Tibial nerve (tissue), 4 donors: ENCODE results near the gene NAPG. TPM values are rescaled to one million over a fixed set of nuclear protein-coding genes. Genes with fewer than 3 reads are reported as not detected.

ENCODE experiments used
- DNase-seq, 2 donors: peaks; one replicate each; pipeline ENCODE4 v3.0.0-alpha.2; 2019; ENCODE audit warnings: low spot score in 2 of 2
- H3K27ac ChIP-seq, 4 donors: fragments of 200-600 bp; sonication (generic) in 3 of 4; one replicate each; pipeline ENCODE4 v1.5.1; 2017 to 2019; ENCODE audit warnings: mild to moderate bottlenecking in 1 of 4
- H3K27me3 ChIP-seq, 2 donors: fragments of 200-600 bp; sonication (generic) in 1 of 2; one replicate each; pipeline versions ENCODE4 v1.5.1 to v1.6.0; 2017 to 2019
- H3K36me3 ChIP-seq, 3 donors: fragments of 200-600 bp; sonication (generic); one replicate each; pipeline ENCODE4 v1.5.1; 2018 to 2019
- H3K4me1 ChIP-seq, 4 donors: fragments of 200-600 bp; sonication (generic) in 3 of 4; one replicate each; pipeline ENCODE4 v1.5.1; 2017 to 2019
- H3K4me3 ChIP-seq, 4 donors: fragments of 200-600 bp; sonication (generic) in 3 of 4; one replicate each; pipeline ENCODE4 v1.5.1; 2017 to 2019; ENCODE audit warnings: mild to moderate bottlenecking in 1 of 4, moderate library complexity in 1 of 4
- H3K9me3 ChIP-seq, 4 donors: fragments of 200-600 bp; sonication (generic) in 3 of 4; one replicate each; pipeline ENCODE4 v1.5.1; 2017 to 2019
- CTCF ChIP-seq, 5 experiments: fragments of 200-600 bp in 3 of 5; fragments of 450-650 bp in 2 of 5; sonication (generic) in 3 of 5; IDR thresholded peaks; one replicate each; pipeline ENCODE4 v1.5.1; 2016 to 2019; ENCODE audit warnings: antibody characterized with exemption in 5 of 5, mild to moderate bottlenecking in 3 of 5, moderate library complexity in 2 of 5
- EP300 ChIP-seq, 2 donors: sonication (generic); formaldehyde crosslinking; IDR thresholded peaks; one replicate each; pipeline ENCODE4 v1.6.1; 2017; ENCODE audit warnings: antibody characterized with exemption in 2 of 2, mild to moderate bottlenecking in 1 of 2
- POLR2A ChIP-seq, 2 donors: fragments of 450-650 bp; IDR thresholded peaks; one replicate each; pipeline ENCODE4 v1.6.1; 2017; ENCODE audit warnings: antibody characterized with exemption in 2 of 2, mild to moderate bottlenecking in 2 of 2, moderate library complexity in 2 of 2
- WGBS, 2 donors: methylation state at CpG; one replicate each; pipeline ENCODE4 v1.1.5; 2018; 5-methylcytosine and 5-hydroxymethylcytosine counted together
- total RNA-seq, 4 donors: library from RNA; depleted of rRNA; stranded (reverse); fragments of >200 nt; gene quantifications; one replicate each; pipeline ENCODE4 v1.1.0, GENCODE V29; 2016

Gene NAPG
- 10 to 100 TPM; 19.0 to 37.9 (median 27.7) TPM for total RNA-seq

- no peaks in the 10 kb centered on the region for H3K36me3 ChIP-seq
- peaks cover 0 to 50% (median 9%) of the 10 kb centered on the region in 4 donors for H3K4me1 ChIP-seq
- TF ChIP-seq POLR2A (IDR thresholded peaks at IDR 0.05): peak in 1 of 2 donors; percentile 40
- TF ChIP-seq EP300 (IDR thresholded peaks at IDR 0.05): peak; percentile 93 to 97
- TF ChIP-seq CTCF (IDR thresholded peaks at IDR 0.05): peak in 1 of 5 experiments; percentile 32
- no peaks in the 10 kb centered on the region for H3K9me3 ChIP-seq
- 1% methylated on average over 54 to 61 of the region's 68 CpGs for WGBS, 2 donors
- H3K27ac ChIP-seq: peak within 1 kb of the TSS; percentile 94 to 97 (median 96)
- DNase-seq: peak; percentile 68 to 70
- no peaks in the 10 kb centered on the region for H3K27me3 ChIP-seq
- H3K4me3 ChIP-seq: peak within 1 kb of the TSS; percentile 77 to 95 (median 90)
Measured at GRCh38 chr18:10525697-10526560, at the start of gene NAPG. Gene NAPG, plus strand, starts transcription at chr18:10526027. Its CDS starts 76 bp downstream, at chr18:10526103.

GRCh38 chr18:10476338-10476791 lies 49.5 kb upstream of the NAPG start:
- H3K9me3 ChIP-seq: no peaks in the 10 kb centered on the region
- WGBS, 2 donors: 49 to 68% methylated on average over 9 of the region's 9 CpGs
- DNase-seq: no peak
- no peaks in the 10 kb centered on the region for H3K27me3 ChIP-seq
- H3K27ac ChIP-seq: peak overlapping the region in 1 of 4 donors; percentile 2
- H3K4me3 ChIP-seq: no peak overlapping the region
- peaks cover 0 to 30% (median 16%) of the 10 kb centered on the region in 4 donors for H3K4me1 ChIP-seq
- peaks cover 0 to 77% (median 0%) of the 10 kb centered on the region in 3 donors for H3K36me3 ChIP-seq
- TF ChIP-seq POLR2A (IDR thresholded peaks at IDR 0.05) (no peak), CTCF (IDR thresholded peaks at IDR 0.05) (no peak), EP300 (IDR thresholded peaks at IDR 0.05) (no peak)

GRCh38 chr18:10477121-10477862 lies 48.5 kb upstream of the NAPG start:
- WGBS, 2 donors: 57 to 76% methylated on average over 3 of the region's 3 CpGs
- H3K27ac ChIP-seq: no peak overlapping the region
- H3K9me3 ChIP-seq: no peaks in the 10 kb centered on the region
- peaks cover 0 to 38% (median 23%) of the 10 kb centered on the region in 4 donors for H3K4me1 ChIP-seq
- H3K36me3 ChIP-seq: peaks cover 0 to 68% (median 0%) of the 10 kb centered on the region in 3 donors
- TF ChIP-seq CTCF (IDR thresholded peaks at IDR 0.05) (no peak), EP300 (IDR thresholded peaks at IDR 0.05) (no peak), POLR2A (IDR thresholded peaks at IDR 0.05) (no peak)
- no peaks in the 10 kb centered on the region for H3K27me3 ChIP-seq
- DNase-seq: no peak
- no peak overlapping the region for H3K4me3 ChIP-seq

GRCh38 chr18:10477863-10478260 lies 48.0 kb upstream of the NAPG start:
- Histone ChIP-seq H3K9me3 (no peaks in the 10 kb centered on the region), H3K4me3 (no peak overlapping the region), H3K4me1 (peaks cover 0 to 43% (median 28%) of the 10 kb centered on the region in 4 donors), H3K36me3 (peaks cover 0 to 63% (median 0%) of the 10 kb centered on the region in 3 donors), H3K27ac (peak overlapping the region in 1 of 4 donors; percentile 18), H3K27me3 (no peaks in the 10 kb centered on the region)
- no peak for TF ChIP-seq CTCF (IDR thresholded peaks at IDR 0.05)
- TF ChIP-seq POLR2A (IDR thresholded peaks at IDR 0.05): no peak
- TF ChIP-seq EP300 (IDR thresholded peaks at IDR 0.05): no peak
- WGBS, 2 donors: 77 to 90% methylated on average over 1 to 2 of the region's 2 CpGs
- no peak for DNase-seq
